K562 (cell line): ENCODE measurements around the gene WDR18. TPM values are rescaled to one million over a fixed set of nuclear protein-coding genes. Genes with fewer than 3 reads are reported as not detected.

Source experiments
- ARID1B ChIP-seq: fragments of 450-650 bp; IDR thresholded peaks from 2 replicates; pipeline ENCODE4 v1.6.1; 2016; ENCODE audit warnings: antibody characterized with exemption, mild to moderate bottlenecking, inconsistent platforms
- ATF7 ChIP-seq: fragments of 450-650 bp; IDR thresholded peaks from 2 replicates; pipeline ENCODE4 v1.7.1; 2014; ENCODE audit warnings: mild to moderate bottlenecking, moderate library complexity
- BRCA1 ChIP-seq, 2 experiments: fragments of 450-650 bp in 1 of 2; sonication (generic) in 1 of 2; formaldehyde crosslinking in 1 of 2; IDR thresholded peaks; 2 replicates each; pipeline versions ENCODE4 v1.5.0 to v1.6.1; 2017 to 2020; ENCODE audit warnings: mild to moderate bottlenecking in 1 of 2, missing genetic modification reagents in 1 of 2
- BRD4 ChIP-seq: fragments of 200-600 bp; sonication (generic); IDR thresholded peaks from 2 replicates; pipeline ENCODE4 v1.6.1; 2017; ENCODE audit warnings: inconsistent platforms
- CXXC5 ChIP-seq: fragments of 250-450 bp; sonication (Bioruptor Pico); IDR thresholded peaks from 2 replicates; pipeline ENCODE4 v1.8.0; 2022; ENCODE audit warnings: inconsistent platforms, mild to moderate bottlenecking, moderate library complexity
- HOXB6 ChIP-seq: fragments of 250-450 bp; sonication (Bioruptor Pico); IDR thresholded peaks from 2 replicates; pipeline ENCODE4 v1.5.1; 2022; ENCODE audit warnings: mild to moderate bottlenecking, borderline replicate concordance
- KLF1 ChIP-seq: fragments of 450-650 bp; IDR thresholded peaks from 2 replicates; pipeline ENCODE4 v1.6.1; 2016; ENCODE audit warnings: missing genetic modification characterization, missing compliant biosample characterization
- PML ChIP-seq: IDR thresholded peaks from 2 replicates; pipeline ENCODE4 v1.6.1; 2012; ENCODE audit warnings: low read length, inconsistent platforms
- SMARCA4 ChIP-seq: fragments of 450-650 bp; IDR thresholded peaks from 2 replicates; pipeline ENCODE4 v1.6.1; 2016
- TAF1 ChIP-seq: IDR thresholded peaks from 2 replicates; pipeline ENCODE4 v1.6.1; 2011; ENCODE audit warnings: mild to moderate bottlenecking, low read length, moderate library complexity; ENCODE audit not compliant: insufficient read depth, control insufficient read depth, severe bottlenecking; ENCODE audit errors: extremely low read depth
- ZFP30 ChIP-seq: fragments of 250-450 bp; sonication (Bioruptor Pico); IDR thresholded peaks from 2 replicates; pipeline ENCODE4 v1.8.0; 2022; ENCODE audit warnings: moderate library complexity, mild to moderate bottlenecking, inconsistent platforms, borderline replicate concordance
- ZKSCAN1 ChIP-seq: fragments of 150-350 bp; IDR thresholded peaks from 2 replicates; pipeline ENCODE4 v1.6.1; 2016; ENCODE audit warnings: low read depth, low read length
- ZNF274 ChIP-seq: IDR thresholded peaks from 2 replicates; pipeline ENCODE4 v1.6.1; 2011; ENCODE audit warnings: low read depth, mild to moderate bottlenecking, low read length, moderate library complexity, borderline replicate concordance
- ZNF347 ChIP-seq: fragments of 450-650 bp; formaldehyde crosslinking; IDR thresholded peaks from 2 replicates; pipeline ENCODE4 v1.4.0; 2020; ENCODE audit warnings: low read depth, mild to moderate bottlenecking, moderate library complexity
- ZNF561 ChIP-seq: fragments of 450-650 bp; formaldehyde crosslinking; conservative IDR thresholded peaks from 2 replicates; pipeline ENCODE4 v1.4.0; 2020; ENCODE audit warnings: mild to moderate bottlenecking, moderate library complexity
- polyA plus RNA-seq, 8 experiments: library from polyadenylated mRNA; depleted of rRNA in 4 of 8; stranded (reverse) in 5 of 8; unstranded in 3 of 8; fragments of >200 nt; fragmentation: Nextera tagmentation in 2 of 8; fragmentation: Illumina TruSeq in 1 of 8; extraction: Ambion mirVana in 2 of 8; extraction: Trizol in 1 of 8; gene quantifications; 2 replicates each; pipeline versions ENCODE4 v1.2.1 to v1.2.3, GENCODE V29; 2011 to 2014; ENCODE audit warnings: inconsistent platforms in 1 of 8, missing spikeins in 1 of 8
- total RNA-seq, 7 experiments: library from RNA; depleted of rRNA in 6 of 7; stranded (reverse); fragments of >200 nt in 6 of 7; fragmentation: Illumina TruSeq in 2 of 7; extraction: Trizol in 2 of 7; gene quantifications; 2 replicates each; pipeline versions ENCODE4 v1.2.1 to v1.2.3, GENCODE V29; 2011 to 2021; ENCODE audit warnings: low replicate concordance in 1 of 7
- TF ChIP-seq, protein P1 (sequence below), 2 experiments: fragments of 450-650 bp; conservative IDR thresholded peaks; 2 replicates each; pipeline ENCODE4 v1.6.1; 2017; ENCODE audit warnings: mild to moderate bottlenecking in 2 of 2, moderate library complexity in 2 of 2
- TF ChIP-seq, protein P2 (sequence below): sonication (generic); formaldehyde crosslinking; IDR thresholded peaks from 2 replicates; pipeline ENCODE4 v1.8.0; 2022; ENCODE audit warnings: mild to moderate bottlenecking, low read depth, missing genetic modification reagents
- TF ChIP-seq, protein P3 (sequence below): sonication (generic); formaldehyde crosslinking; IDR thresholded peaks from 2 replicates; pipeline ENCODE4 v1.8.0; 2022; ENCODE audit warnings: mild to moderate bottlenecking, missing genetic modification reagents
- TF ChIP-seq, protein P4 (sequence below): fragments of 450-650 bp; IDR thresholded peaks from 2 replicates; pipeline ENCODE4 v1.6.1; 2016
- TF ChIP-seq, protein P5 (sequence below): fragments of 450-650 bp; formaldehyde crosslinking; IDR thresholded peaks from 2 replicates; pipeline ENCODE4 v1.4.0; 2020; ENCODE audit warnings: mild to moderate bottlenecking, mixed read lengths

WDR18 gene
- total and polyA plus RNA-seq, 9 of the 15 experiments (the other 6 are each of a cell fraction or from before 2014, with no cell fraction given): 0.65 to 181 (median 30.1) TPM

DNA sequence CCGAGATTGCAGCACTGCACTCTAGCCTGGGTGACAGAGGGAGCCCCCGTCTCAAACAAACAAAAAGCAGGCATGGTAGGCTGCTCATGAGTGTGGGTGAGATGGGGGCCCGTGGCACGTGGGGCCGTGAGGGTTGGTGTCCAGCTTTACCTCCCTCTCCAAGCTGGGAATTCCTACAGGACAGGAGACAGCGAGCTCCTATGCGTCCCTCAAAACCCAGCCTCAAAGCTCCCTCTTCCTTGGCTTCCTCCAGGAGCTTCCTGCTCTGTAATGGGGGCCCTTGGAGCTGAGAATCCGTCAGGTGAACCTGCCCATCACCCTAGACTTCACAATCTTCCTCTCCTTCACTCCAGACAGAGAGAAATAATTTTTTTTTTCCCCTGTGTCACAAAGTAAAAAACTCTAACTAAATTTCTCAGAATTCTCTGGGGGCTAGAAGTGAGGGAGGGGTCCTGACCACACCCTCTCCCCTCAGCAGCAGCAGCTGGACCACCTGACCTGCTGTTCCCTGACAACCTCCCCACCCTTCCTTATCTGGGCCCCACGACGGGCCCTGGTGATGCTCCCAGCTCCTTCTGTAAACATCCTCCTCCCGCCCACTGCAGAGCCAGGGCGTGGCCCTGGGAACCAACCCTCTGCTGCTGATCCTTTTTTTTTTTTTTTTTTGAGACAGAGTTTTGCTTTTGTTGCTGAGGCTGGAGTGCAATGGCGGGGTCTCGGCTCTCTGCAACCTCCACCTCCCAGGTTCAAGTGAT is 22.1 kb upstream of the WDR18 start (continued):
- TF ChIP-seq, protein P1, sequence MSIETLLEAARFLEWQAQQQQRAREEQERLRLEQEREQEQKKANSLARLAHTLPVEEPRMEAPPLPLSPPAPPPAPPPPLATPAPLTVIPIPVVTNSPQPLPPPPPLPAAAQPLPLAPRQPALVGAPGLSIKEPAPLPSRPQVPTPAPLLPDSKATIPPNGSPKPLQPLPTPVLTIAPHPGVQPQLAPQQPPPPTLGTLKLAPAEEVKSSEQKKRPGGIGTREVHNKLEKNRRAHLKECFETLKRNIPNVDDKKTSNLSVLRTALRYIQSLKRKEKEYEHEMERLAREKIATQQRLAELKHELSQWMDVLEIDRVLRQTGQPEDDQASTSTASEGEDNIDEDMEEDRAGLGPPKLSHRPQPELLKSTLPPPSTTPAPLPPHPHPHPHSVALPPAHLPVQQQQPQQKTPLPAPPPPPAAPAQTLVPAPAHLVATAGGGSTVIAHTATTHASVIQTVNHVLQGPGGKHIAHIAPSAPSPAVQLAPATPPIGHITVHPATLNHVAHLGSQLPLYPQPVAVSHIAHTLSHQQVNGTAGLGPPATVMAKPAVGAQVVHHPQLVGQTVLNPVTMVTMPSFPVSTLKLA (conservative IDR thresholded peaks at IDR 0.05): peak; percentile 67 to 78
- TF ChIP-seq ZFP30 (CRISPR knock-in tag): no peak
- TF ChIP-seq KLF1 (tag): peak; percentile 74
- TF ChIP-seq, protein P2, sequence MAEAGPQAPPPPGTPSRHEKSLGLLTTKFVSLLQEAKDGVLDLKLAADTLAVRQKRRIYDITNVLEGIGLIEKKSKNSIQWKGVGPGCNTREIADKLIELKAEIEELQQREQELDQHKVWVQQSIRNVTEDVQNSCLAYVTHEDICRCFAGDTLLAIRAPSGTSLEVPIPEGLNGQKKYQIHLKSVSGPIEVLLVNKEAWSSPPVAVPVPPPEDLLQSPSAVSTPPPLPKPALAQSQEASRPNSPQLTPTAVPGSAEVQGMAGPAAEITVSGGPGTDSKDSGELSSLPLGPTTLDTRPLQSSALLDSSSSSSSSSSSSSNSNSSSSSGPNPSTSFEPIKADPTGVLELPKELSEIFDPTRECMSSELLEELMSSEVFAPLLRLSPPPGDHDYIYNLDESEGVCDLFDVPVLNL (CRISPR knock-in tag): no peak
- no peak for TF ChIP-seq TAF1
- TF ChIP-seq, protein P3, sequence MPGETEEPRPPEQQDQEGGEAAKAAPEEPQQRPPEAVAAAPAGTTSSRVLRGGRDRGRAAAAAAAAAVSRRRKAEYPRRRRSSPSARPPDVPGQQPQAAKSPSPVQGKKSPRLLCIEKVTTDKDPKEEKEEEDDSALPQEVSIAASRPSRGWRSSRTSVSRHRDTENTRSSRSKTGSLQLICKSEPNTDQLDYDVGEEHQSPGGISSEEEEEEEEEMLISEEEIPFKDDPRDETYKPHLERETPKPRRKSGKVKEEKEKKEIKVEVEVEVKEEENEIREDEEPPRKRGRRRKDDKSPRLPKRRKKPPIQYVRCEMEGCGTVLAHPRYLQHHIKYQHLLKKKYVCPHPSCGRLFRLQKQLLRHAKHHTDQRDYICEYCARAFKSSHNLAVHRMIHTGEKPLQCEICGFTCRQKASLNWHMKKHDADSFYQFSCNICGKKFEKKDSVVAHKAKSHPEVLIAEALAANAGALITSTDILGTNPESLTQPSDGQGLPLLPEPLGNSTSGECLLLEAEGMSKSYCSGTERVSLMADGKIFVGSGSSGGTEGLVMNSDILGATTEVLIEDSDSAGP (CRISPR knock-in tag): no peak
- peak; percentile 87 for TF ChIP-seq CXXC5 (CRISPR knock-in tag)
- TF ChIP-seq BRD4: no peak
- no peak for TF ChIP-seq BRCA1 (IDR thresholded peaks at IDR 0.05)
- TF ChIP-seq BRCA1 (CRISPR knock-in tag; IDR thresholded peaks at IDR 0.05): no peak
- no peak for TF ChIP-seq ZNF274
- TF ChIP-seq, protein P4, sequence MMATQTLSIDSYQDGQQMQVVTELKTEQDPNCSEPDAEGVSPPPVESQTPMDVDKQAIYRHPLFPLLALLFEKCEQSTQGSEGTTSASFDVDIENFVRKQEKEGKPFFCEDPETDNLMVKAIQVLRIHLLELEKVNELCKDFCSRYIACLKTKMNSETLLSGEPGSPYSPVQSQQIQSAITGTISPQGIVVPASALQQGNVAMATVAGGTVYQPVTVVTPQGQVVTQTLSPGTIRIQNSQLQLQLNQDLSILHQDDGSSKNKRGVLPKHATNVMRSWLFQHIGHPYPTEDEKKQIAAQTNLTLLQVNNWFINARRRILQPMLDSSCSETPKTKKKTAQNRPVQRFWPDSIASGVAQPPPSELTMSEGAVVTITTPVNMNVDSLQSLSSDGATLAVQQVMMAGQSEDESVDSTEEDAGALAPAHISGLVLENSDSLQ: peak; percentile 42
- TF ChIP-seq ARID1B: peak; percentile 83
- TF ChIP-seq ZNF347: no peak
- TF ChIP-seq ZKSCAN1: no peak
- TF ChIP-seq, protein P5, sequence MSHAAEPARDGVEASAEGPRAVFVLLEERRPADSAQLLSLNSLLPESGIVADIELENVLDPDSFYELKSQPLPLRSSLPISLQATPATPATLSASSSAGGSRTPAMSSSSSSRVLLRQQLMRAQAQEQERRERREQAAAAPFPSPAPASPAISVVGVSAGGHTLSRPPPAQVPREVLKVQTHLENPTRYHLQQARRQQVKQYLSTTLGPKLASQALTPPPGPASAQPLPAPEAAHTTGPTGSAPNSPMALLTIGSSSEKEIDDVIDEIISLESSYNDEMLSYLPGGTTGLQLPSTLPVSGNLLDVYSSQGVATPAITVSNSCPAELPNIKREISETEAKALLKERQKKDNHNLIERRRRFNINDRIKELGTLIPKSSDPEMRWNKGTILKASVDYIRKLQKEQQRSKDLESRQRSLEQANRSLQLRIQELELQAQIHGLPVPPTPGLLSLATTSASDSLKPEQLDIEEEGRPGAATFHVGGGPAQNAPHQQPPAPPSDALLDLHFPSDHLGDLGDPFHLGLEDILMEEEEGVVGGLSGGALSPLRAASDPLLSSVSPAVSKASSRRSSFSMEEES (CRISPR knock-in tag): no peak
- no peak for TF ChIP-seq HOXB6 (CRISPR knock-in tag)
- no peak for TF ChIP-seq ATF7
- no peak for TF ChIP-seq ZNF561 (CRISPR knock-in tag)
- peak; percentile 76 for TF ChIP-seq SMARCA4
- no peak for TF ChIP-seq PML
